ENCODE data around the gene KCNMA1. TPM values are rescaled to one million over a fixed set of nuclear protein-coding genes. Genes with fewer than 3 reads are reported as not detected.

The KCNMA1 gene
- total RNA-seq, 3 donors from 2014 or later: 13.6 to 37.8 (median 15.1) TPM

- Histone ChIP-seq H3K27me3 (no peaks in the 10 kb centered on the region), H3K9me3 (no peaks in the 10 kb centered on the region), H3K27ac (no peak overlapping the region), H3K4me1 (no peaks in the 10 kb centered on the region), H3K36me3 (no peaks in the 10 kb centered on the region), H3K4me3 (no peak overlapping the region)
- intact Hi-C loops (cut with DNase I; ENCODE audit: low total_unique reads): no loop called here
- DNase-seq (ENCODE audit: low spot score in 2 of 2): no peak
- TF ChIP-seq POLR2A (IDR thresholded peaks at IDR 0.05) (no peak), CTCF (IDR thresholded peaks at IDR 0.05) (no peak), POLR2AphosphoS5 (IDR thresholded peaks at IDR 0.05) (no peak)
Measured at GRCh38 chr10:76906256-76906655, 731.4 kb downstream of the KCNMA1 start.

GRCh38 chr10:76905251-76905650 is 732.4 kb downstream of the KCNMA1 start:
- Histone ChIP-seq H3K4me3 (no peak overlapping the region), H3K27me3 (no peaks in the 10 kb centered on the region), H3K9me3 (no peaks in the 10 kb centered on the region), H3K27ac (no peak overlapping the region), H3K36me3 (no peaks in the 10 kb centered on the region), H3K4me1 (no peaks in the 10 kb centered on the region)
- no peak for DNase-seq (ENCODE audit: low spot score in 2 of 2)
- intact Hi-C loops (cut with DNase I; ENCODE audit: low total_unique reads): no loop called here
- TF ChIP-seq POLR2AphosphoS5 (IDR thresholded peaks at IDR 0.05) (no peak), POLR2A (IDR thresholded peaks at IDR 0.05) (no peak), CTCF (IDR thresholded peaks at IDR 0.05) (no peak)

- no peak for DNase-seq (ENCODE audit: low spot score in 2 of 2)
- no peaks in the 10 kb centered on the region for H3K27me3 ChIP-seq
- intact Hi-C loops (cut with DNase I; ENCODE audit: low total_unique reads): no loop called here
- H3K9me3 ChIP-seq: no peaks in the 10 kb centered on the region
- H3K36me3 ChIP-seq: no peaks in the 10 kb centered on the region
- no peak overlapping the region for H3K27ac ChIP-seq
- no peak for TF ChIP-seq POLR2A (IDR thresholded peaks at IDR 0.05)
- TF ChIP-seq CTCF (IDR thresholded peaks at IDR 0.05): no peak
- TF ChIP-seq POLR2AphosphoS5 (IDR thresholded peaks at IDR 0.05): no peak
- no peak overlapping the region for H3K4me3 ChIP-seq
- H3K4me1 ChIP-seq: no peaks in the 10 kb centered on the region
Measured at GRCh38 chr10:76903387-76903945, 734.1 kb downstream of the KCNMA1 start.

GRCh38 chr10:76902949-76903348 is 734.7 kb downstream of the KCNMA1 start:
- intact Hi-C loops (cut with DNase I; ENCODE audit: low total_unique reads): no loop called here
- DNase-seq (ENCODE audit: low spot score in 2 of 2): no peak
- no peaks in the 10 kb centered on the region for H3K27me3 ChIP-seq
- no peak overlapping the region for H3K4me3 ChIP-seq
- H3K4me1 ChIP-seq: no peaks in the 10 kb centered on the region
- no peak overlapping the region for H3K27ac ChIP-seq
- no peak for TF ChIP-seq CTCF (IDR thresholded peaks at IDR 0.05)
- no peak for TF ChIP-seq POLR2AphosphoS5 (IDR thresholded peaks at IDR 0.05)
- TF ChIP-seq POLR2A (IDR thresholded peaks at IDR 0.05): no peak
- H3K9me3 ChIP-seq: no peaks in the 10 kb centered on the region
- no peaks in the 10 kb centered on the region for H3K36me3 ChIP-seq

GRCh38 chr10:76901701-76902100 is 735.9 kb downstream of the KCNMA1 start:
- no peak for TF ChIP-seq POLR2AphosphoS5 (IDR thresholded peaks at IDR 0.05)
- TF ChIP-seq POLR2A (IDR thresholded peaks at IDR 0.05): no peak
- TF ChIP-seq CTCF (IDR thresholded peaks at IDR 0.05): no peak

More at GRCh38 chr10:76901701-76902100, 735.9 kb downstream of the KCNMA1 start:
- Histone ChIP-seq H3K4me3 (no peak overlapping the region), H3K27ac (no peak overlapping the region), H3K9me3 (no peaks in the 10 kb centered on the region), H3K27me3 (no peaks in the 10 kb centered on the region), H3K36me3 (no peaks in the 10 kb centered on the region), H3K4me1 (no peaks in the 10 kb centered on the region)
- DNase-seq (ENCODE audit: low spot score in 2 of 2): no peak
- intact Hi-C loops (cut with DNase I; ENCODE audit: low total_unique reads): no loop called here
